Heart left ventricle (tissue), 16 donors: Measurements from ENCODE around the gene CPT1B. TPM values are rescaled to one million over a fixed set of nuclear protein-coding genes. Genes with fewer than 3 reads are reported as not detected.

ENCODE experiments used
- ATAC-seq, 4 donors: fragments of 200-7000 bp; cut with Tn5 transposase; one replicate each; pipeline ENCODE4 v1.9.1; 2020 to 2022; ENCODE audit warnings: moderate library complexity in 4 of 4, mild to moderate bottlenecking in 3 of 4, moderate number of reproducible peaks in 1 of 4
- DNase-seq, 5 donors: peaks; one replicate each; pipeline ENCODE4 v3.0.0-alpha.2; 2020
- H3K27ac ChIP-seq, 12 donors: fragments of 200-600 bp; sonication (generic) in 4 of 12; one replicate each; pipeline versions ENCODE4 v1.5.0 to v1.8.0; 2016 to 2022; ENCODE audit warnings: mild to moderate bottlenecking in 2 of 12
- H3K27me3 ChIP-seq, 9 donors: fragments of 200-600 bp; sonication (generic) in 2 of 9; one replicate each; pipeline versions ENCODE4 v1.5.1 to v1.8.0; 2016 to 2022; ENCODE audit warnings: mild to moderate bottlenecking in 3 of 9
- H3K36me3 ChIP-seq, 9 donors: fragments of 200-600 bp; sonication (generic) in 2 of 9; one replicate each; pipeline versions ENCODE4 v1.5.0 to v1.8.0; 2018 to 2022; ENCODE audit warnings: mild to moderate bottlenecking in 2 of 9
- H3K4me1 ChIP-seq, 12 donors: fragments of 200-600 bp; sonication (generic) in 4 of 12; one replicate each; pipeline versions ENCODE4 v1.5.0 to v1.8.0; 2016 to 2022; ENCODE audit warnings: mild to moderate bottlenecking in 3 of 12
- H3K4me3 ChIP-seq, 12 donors: fragments of 200-600 bp; sonication (generic) in 4 of 12; one replicate each; pipeline versions ENCODE4 v1.5.0 to v1.8.0; 2017 to 2022; ENCODE audit warnings: mild to moderate bottlenecking in 9 of 12, moderate library complexity in 4 of 12
- H3K9me3 ChIP-seq, 12 donors: fragments of 200-600 bp; sonication (generic) in 4 of 12; one replicate each; pipeline versions ENCODE4 v1.5.0 to v1.8.0; 2016 to 2022; ENCODE audit warnings: mild to moderate bottlenecking in 1 of 12
- POLR2A ChIP-seq, 2 donors: fragments of 450-650 bp; IDR thresholded peaks; one replicate each; pipeline ENCODE4 v1.6.1; 2017; ENCODE audit warnings: antibody characterized with exemption in 2 of 2, mild to moderate bottlenecking in 2 of 2, moderate library complexity in 2 of 2
- WGBS, 4 donors: extraction: QIAGEN DNeasy Blood & Tissue Kit in 2 of 4; methylation state at CpG; one replicate each; pipeline versions ENCODE4 v1.1.5 to v1.1.7; 2013 to 2018; 5-methylcytosine and 5-hydroxymethylcytosine counted together
- intact Hi-C, 10 donors: fragments of 100-400 bp; cut with DNase I; formaldehyde crosslinking; loops; one replicate each; pipeline versions ENCODE4 v1.11.1 to v1.14.2; 2022
- polyA plus RNA-seq, 2 donors: library from polyadenylated mRNA; stranded (reverse); fragments of 200-250 nt; gene quantifications; one replicate each; pipeline ENCODE4 v1.2.3, GENCODE V29; 2013
- total RNA-seq, 9 donors: library from RNA; depleted of rRNA in 2 of 9; stranded (reverse); fragments of >200 nt in 2 of 9; fragmentation: NEBNext Ultra II Directional in 3 of 9; extraction: Animal tissue kit (Norgen Biotek cat#: 25700) in 3 of 9; gene quantifications; one replicate each; pipeline versions ENCODE4 v1.1.0 to v1.2.4, GENCODE V29; 2016 to 2023
- TF ChIP-seq, protein P1 (sequence below), 12 donors: fragments of 200-600 bp; sonication (generic) in 4 of 12; IDR thresholded peaks; one replicate each; pipeline versions ENCODE4 v1.5.0 to v1.8.0; 2018 to 2022; ENCODE audit warnings: antibody characterized with exemption in 12 of 12, mild to moderate bottlenecking in 5 of 12
- donor health status: ischemic (EF 13 %, LVEDD 7.1; RV severe dilation, severe dysfunction).
- donor health status: healthy with polysubstance abuse.
- donor health status: DM: no; HTN: yes; CAD: no.
- donor health status: DM: no; HTN: no; CAD: no.
- donor health status: ischemic (EF 25% LVEDD 6.9; RV normal size, moderate dysfunction).
- donor health status: ischemic (EF 25% LVEDD 5.7; RV mildly dilated, moderate dysfunction).
- donor health status: healthy.
- donor health status: DM: yes; HTN: yes; CAD: no.
- donor health status: ischemic (EF 35%, LVEDD 5.7; RV mildly dilated, moderate dysfunction).
- donor health status: nonischemic (EF 11% LVEDD 7.7; RV severe dilation, severe dysfunction).
- donor health status: DM: yes; HTN: yes; CAD: no.
- donor health status: PGD.
- donor health status: ischemic (EF 29% LVEDD 5.4; RV normal size, mild dysfunction).
- donor health status: nonischemic (EF 23%, LVEDD 6.1; RV moderate dilation, normal function).

CPT1B gene
- total and polyA plus RNA-seq, 11 donors, result 51.4 to 467 (median 303) TPM

DNA sequence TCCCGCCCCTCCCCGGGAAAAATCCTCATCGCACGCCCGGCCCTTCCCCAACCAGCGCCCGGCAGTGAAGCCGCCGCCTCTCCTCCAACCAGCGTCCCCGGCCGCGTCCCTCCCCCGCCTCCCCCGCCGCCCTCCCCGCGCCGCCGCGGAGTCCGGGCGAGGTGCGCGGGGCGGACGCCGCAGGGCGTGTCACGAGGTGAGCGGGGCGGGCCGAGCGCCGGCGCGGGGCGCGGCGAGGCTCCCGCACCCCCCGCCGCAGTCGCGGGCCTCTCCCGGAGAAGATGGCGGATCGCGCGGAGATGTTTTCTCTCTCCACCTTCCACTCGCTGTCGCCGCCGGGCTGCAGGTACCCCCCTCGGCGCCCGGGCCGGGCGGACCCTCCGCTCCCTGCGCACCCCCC, 22.3 kb upstream of the CPT1B start, which contains the start of gene MAPK8IP2:
MAPK8IP2 (plus strand) TSS at position 256 of the 400 bp plus-strand sequence; CDS start at position 282, 26 bp downstream.
- no peak for DNase-seq
- no peak for TF ChIP-seq POLR2A (IDR thresholded peaks at IDR 0.05)
- TF ChIP-seq, protein P1, sequence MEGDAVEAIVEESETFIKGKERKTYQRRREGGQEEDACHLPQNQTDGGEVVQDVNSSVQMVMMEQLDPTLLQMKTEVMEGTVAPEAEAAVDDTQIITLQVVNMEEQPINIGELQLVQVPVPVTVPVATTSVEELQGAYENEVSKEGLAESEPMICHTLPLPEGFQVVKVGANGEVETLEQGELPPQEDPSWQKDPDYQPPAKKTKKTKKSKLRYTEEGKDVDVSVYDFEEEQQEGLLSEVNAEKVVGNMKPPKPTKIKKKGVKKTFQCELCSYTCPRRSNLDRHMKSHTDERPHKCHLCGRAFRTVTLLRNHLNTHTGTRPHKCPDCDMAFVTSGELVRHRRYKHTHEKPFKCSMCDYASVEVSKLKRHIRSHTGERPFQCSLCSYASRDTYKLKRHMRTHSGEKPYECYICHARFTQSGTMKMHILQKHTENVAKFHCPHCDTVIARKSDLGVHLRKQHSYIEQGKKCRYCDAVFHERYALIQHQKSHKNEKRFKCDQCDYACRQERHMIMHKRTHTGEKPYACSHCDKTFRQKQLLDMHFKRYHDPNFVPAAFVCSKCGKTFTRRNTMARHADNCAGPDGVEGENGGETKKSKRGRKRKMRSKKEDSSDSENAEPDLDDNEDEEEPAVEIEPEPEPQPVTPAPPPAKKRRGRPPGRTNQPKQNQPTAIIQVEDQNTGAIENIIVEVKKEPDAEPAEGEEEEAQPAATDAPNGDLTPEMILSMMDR (IDR thresholded peaks at IDR 0.05), result no peak
- 0 to 1% (median 0%) methylated on average over 5 to 61 of the region's 61 CpGs; no CpG with 5 or more reads in 1 of the 4 donors for WGBS, 4 donors

DNA sequence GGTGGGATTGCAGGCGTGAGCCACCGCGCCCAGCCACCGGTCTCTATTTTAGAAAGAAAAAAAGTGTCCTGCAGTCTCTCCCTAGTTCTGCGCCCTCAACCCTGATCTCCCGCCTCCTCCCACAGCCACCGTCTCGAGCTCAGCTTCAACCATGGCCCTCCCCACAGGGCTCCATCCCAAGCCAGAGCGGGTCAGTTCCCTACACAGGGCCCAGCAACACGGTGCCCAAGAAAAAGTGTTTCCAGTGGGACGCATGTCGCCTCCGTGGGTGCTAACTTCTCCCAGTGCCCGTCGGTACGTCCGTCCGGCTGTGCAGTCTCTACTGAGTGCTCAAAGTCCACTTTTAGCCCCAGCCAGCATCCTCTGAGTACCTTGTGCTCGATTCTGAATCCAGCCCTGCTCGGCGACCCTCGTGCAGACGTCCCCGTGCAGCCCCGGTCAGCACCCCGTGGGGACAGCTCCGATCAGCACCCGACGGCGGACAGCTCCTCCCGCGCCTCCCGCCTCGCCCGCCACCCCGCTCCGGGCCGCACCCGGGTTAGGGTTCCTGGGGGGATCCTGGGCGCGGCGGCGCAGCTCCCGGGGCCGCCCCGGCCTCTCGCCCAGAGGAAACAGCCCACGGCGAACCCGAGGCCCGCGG, 21.7 kb upstream of the CPT1B start:
- intact Hi-C loops, result no loop called here
- Histone ChIP-seq H3K27ac (no peak overlapping the region), H3K36me3 (no peaks in the 10 kb centered on the region), H3K27me3 (peaks cover 17 to 65% (median 50%) of the 10 kb centered on the region in 9 donors), H3K4me3 (peak overlapping the region in 11 of 12 donors; percentile 11 to 55 (median 46)), H3K9me3 (no peaks in the 10 kb centered on the region), H3K4me1 (peaks cover 0 to 26% (median 0%) of the 10 kb centered on the region in 12 donors)
- DNase-seq, result peak in 4 of 5 donors; percentile 54 to 86 (median 64)
- ATAC-seq, result peak; percentile 28 to 90 (median 82)
- 14 to 33% (median 19%) methylated on average over 26 to 52 of the region's 52 CpGs for WGBS, 4 donors
- TF ChIP-seq, protein P1 (IDR thresholded peaks at IDR 0.05), result no peak
- TF ChIP-seq POLR2A (IDR thresholded peaks at IDR 0.05), result no peak

More for the DNA sequence above, 22.3 kb upstream of the CPT1B start, which contains the start of gene MAPK8IP2:
- ATAC-seq, result no peak
- H3K4me1 ChIP-seq, result peaks cover 0 to 26% (median 0%) of the 10 kb centered on the region in 12 donors
- peak within 1 kb of the TSS in 11 of 12 donors; percentile 11 to 55 (median 46) for H3K4me3 ChIP-seq
- H3K9me3 ChIP-seq, result no peaks in the 10 kb centered on the region
- H3K27ac ChIP-seq, result no peak within 1 kb of the TSS
- intact Hi-C loops, result no loop called here
- H3K27me3 ChIP-seq, result peaks cover 17 to 71% (median 55%) of the 10 kb centered on the region in 9 donors
- H3K36me3 ChIP-seq, result no peaks in the 10 kb centered on the region

DNA sequence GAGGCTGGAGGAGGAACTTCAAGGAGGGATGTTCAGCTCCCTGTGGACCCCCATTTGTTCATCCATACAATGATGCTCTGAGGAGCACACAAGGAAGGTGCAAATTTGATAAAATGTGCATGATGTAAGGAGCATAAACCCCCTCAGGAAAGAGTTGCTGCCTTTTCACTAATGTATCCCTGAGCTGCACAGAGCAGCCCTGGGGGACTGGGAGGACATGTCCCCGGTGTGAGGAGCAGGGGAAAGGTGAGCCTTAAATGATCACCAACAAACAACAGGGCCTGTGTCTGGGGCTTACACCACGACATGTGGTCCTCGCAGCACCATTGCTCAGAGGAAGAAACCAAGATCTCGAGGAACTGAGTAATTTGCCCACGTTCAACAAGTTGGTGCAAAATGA, 18.9 kb upstream of the CPT1B start:
- H3K9me3 ChIP-seq, result no peaks in the 10 kb centered on the region
- intact Hi-C loops, result no loop called here
- ATAC-seq (no peak), DNase-seq (no peak)
- peaks cover 0 to 17% (median 0%) of the 10 kb centered on the region in 12 donors for H3K4me1 ChIP-seq
- H3K36me3 ChIP-seq, result no peaks in the 10 kb centered on the region
- no peak for TF ChIP-seq POLR2A (IDR thresholded peaks at IDR 0.05)
- TF ChIP-seq, protein P1 (IDR thresholded peaks at IDR 0.05), result no peak
- peaks cover 0 to 37% (median 25%) of the 10 kb centered on the region in 9 donors for H3K27me3 ChIP-seq
- WGBS, 4 donors, result 82 to 93% (median 87%) methylated on average over 5 of the region's 5 CpGs
- H3K27ac ChIP-seq, result no peak overlapping the region
- H3K4me3 ChIP-seq, result no peak overlapping the region

DNA sequence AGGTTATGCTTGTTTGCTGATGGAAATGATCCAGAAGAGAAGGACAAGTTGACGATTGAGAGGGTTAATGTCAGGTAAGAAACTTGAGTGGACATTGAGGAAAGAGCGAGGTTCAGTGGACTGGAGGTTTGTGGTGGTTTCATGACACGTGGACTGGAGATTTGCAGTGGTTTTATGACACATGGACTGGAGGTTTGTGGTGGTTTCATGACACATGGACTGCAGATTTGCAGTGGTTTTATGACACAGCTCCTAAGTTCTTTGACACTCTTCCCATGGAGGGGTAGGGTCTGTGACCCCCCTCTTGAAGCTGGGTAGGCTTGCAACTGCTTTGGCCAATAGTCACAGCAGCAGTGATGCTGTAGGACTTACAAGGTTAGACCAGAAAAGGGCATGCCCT, 17.0 kb upstream of the CPT1B start:
- H3K27ac ChIP-seq, result no peak overlapping the region
- ATAC-seq (no peak), DNase-seq (no peak)
- H3K4me3 ChIP-seq, result no peak overlapping the region
- WGBS, 4 donors, result 86 to 92% (median 89%) methylated on average over 3 of the region's 3 CpGs
- H3K4me1 ChIP-seq, result peaks cover 0 to 4% (median 0%) of the 10 kb centered on the region in 12 donors
- peaks cover 0 to 24% (median 14%) of the 10 kb centered on the region in 9 donors for H3K27me3 ChIP-seq
- H3K9me3 ChIP-seq, result no peaks in the 10 kb centered on the region
- H3K36me3 ChIP-seq, result no peaks in the 10 kb centered on the region
- intact Hi-C loops, result no loop called here
- TF ChIP-seq, protein P1 (IDR thresholded peaks at IDR 0.05), result no peak
- TF ChIP-seq POLR2A (IDR thresholded peaks at IDR 0.05), result no peak
